GM12872 (cell line): Measurements from ENCODE around the gene KHDC1L.

ENCODE experiments used
- TF ChIP-seq, protein P1 (sequence below): IDR thresholded peaks from 3 replicates; pipeline ENCODE4 v1.5.1; 2011; ENCODE audit warnings: low read depth, mild to moderate bottlenecking, low read length, moderate library complexity; ENCODE audit not compliant: insufficient read depth

The KHDC1L gene, protein sequence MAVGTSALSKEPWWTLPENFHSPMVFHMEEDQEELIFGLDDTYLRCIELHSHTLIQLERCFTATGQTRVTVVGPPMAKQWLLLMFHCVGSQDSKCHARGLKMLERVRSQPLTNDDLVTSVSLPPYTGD

DNA sequence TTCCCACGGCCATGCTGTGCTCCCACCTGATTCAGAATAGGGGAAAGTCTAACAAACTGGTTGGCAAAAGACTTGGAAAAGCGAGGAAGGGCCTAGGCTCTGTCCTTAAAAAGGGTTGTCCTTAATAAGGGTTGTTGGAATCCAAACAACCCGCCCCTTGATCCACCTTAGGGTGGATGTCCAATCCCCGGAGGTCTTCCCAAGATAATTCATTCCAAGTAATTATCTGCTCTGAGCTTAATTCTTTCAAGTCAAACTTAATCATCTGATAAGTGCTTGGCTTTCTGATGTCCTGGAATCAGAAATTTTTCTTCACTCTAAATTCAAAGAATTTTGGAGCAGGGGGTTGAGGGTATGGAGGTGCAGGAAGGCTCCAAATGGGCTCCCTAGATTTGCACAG lies at the start of gene KHDC1L:
TSS of gene KHDC1L (minus strand) at position 101 of the 400 bp plus-strand sequence. CDS start at position 13, 88 bp downstream.
- TF ChIP-seq, protein P1, sequence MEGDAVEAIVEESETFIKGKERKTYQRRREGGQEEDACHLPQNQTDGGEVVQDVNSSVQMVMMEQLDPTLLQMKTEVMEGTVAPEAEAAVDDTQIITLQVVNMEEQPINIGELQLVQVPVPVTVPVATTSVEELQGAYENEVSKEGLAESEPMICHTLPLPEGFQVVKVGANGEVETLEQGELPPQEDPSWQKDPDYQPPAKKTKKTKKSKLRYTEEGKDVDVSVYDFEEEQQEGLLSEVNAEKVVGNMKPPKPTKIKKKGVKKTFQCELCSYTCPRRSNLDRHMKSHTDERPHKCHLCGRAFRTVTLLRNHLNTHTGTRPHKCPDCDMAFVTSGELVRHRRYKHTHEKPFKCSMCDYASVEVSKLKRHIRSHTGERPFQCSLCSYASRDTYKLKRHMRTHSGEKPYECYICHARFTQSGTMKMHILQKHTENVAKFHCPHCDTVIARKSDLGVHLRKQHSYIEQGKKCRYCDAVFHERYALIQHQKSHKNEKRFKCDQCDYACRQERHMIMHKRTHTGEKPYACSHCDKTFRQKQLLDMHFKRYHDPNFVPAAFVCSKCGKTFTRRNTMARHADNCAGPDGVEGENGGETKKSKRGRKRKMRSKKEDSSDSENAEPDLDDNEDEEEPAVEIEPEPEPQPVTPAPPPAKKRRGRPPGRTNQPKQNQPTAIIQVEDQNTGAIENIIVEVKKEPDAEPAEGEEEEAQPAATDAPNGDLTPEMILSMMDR: no peak

DNA sequence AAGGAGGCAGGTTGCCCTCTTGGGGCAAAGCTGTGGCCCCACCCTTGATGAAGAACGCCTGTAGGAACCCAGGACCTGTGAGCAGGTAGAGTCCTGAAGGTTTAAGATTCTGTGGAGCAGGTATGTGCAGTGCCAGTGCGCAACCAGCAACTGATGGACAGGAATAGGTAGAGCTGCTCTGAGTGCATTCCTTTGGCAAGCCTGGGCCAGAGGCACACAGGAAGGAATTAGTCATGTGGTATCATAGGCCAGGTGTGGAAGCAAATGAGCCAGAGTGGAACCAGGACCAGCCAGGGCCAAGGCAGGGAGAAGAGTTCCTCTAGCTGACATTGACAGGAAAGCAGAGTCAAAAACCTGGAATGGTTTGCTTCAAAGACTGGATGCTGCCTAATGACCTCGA lies 39.1 kb upstream of the KHDC1L start:
- TF ChIP-seq, protein P1: no peak

DNA sequence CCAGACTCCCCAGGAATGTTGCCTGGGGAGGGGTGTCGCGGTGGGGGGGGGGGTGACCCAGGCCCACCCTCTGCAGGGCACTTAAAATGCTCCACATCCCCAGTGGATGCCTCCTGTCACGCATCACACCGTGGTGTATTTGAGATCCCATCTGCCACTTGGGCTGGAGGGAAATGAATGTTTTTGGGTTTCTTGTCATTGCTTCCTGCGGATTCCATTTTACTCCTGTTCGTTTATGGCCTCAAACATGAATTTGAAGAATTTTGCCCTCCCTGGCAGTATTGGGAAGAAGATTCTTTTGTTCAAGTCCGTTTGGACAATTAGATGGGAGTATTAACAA lies 38.2 kb upstream of the KHDC1L start:
- TF ChIP-seq, protein P1: no peak

DNA sequence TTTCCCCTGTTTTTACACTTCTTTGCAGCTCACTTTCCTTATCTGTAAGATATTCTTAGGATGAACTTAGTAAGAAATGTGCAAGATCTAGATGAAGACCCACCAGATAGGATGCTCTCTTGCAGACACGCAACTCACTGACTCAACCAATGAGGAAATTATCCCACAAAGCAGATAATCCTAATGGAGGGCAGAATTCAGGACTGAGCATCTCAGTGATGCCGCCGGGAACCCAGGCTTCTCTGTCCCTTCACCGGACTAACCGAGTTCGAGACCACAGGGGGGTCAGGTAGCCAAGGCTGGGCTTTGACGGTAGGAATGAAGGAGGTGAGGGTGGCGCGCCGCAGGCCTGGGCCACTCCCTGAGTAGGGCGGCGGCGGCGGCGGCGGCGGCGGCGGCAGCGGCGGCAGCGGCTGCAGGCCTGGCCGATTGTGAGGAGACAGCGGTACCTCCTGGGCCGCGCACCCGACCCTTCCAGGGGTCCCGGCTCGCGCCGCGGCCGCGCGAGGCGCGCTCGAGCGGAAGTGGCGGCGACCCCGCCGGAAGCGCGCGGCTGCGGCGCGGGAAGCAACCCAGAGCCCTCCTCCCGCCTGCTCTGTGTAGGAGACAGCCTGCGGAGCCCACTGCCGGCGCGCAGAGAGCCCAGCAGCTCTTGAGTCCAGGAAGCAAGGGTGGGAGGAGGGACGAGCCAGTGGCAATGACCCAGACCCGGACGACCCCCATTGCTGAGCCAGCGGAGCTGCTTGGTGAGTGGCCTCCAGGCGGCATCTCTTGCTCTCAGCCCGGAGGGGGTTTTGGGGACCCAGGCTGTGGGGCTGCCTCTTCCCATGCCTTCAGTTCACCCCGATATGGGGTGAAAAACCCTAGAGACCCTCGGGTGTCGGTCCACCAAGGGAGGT lies 37.6 kb upstream of the KHDC1L start, which contains the start of gene KHDC1:
TSS of gene KHDC1 (minus strand) at position 526 of the 899 bp plus-strand sequence. CDS start 20,679 bp downstream, outside the sequence.
- TF ChIP-seq, protein P1: peak; percentile 39; the same call in 1 of the 3 replicates

DNA sequence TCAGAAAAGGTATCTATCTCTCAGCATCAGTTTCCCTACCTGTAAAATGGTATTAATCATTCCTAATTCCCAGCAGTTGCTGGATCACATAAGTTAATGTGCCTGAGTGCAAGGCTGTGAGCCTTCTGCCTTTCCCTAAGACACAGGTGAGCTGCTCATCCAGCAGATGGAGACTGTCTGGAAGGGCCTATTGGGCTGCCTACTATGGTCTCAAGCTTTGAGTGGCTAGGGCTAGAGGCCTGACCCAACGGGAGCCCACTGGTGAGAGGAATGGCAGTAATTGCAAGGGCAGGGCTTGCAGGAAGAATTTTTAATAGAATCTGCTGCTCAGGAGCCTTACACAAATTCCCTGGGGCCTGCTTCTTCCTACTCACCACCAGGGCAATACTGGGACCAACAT lies 33.4 kb upstream of the KHDC1L start:
- TF ChIP-seq, protein P1: no peak

DNA sequence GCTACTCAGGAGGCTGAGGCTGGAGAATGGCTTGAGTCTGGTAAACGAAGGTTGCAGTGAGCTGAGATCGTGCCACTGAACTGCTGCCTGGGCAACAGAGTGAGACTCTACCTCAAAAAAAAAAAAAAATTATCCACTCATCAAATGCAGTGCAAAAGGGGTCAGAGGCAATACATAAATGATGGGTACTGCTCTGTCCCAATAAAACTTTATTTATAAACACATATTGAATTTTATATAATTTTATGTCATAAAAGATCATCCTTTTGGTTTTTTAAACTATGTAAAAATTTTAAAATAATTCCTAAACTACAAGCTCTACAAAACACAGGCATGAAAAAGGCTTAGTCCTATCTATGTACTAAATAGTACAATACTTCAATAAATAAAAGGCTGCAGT lies 27.4 kb upstream of the KHDC1L start:
- TF ChIP-seq, protein P1: no peak

DNA sequence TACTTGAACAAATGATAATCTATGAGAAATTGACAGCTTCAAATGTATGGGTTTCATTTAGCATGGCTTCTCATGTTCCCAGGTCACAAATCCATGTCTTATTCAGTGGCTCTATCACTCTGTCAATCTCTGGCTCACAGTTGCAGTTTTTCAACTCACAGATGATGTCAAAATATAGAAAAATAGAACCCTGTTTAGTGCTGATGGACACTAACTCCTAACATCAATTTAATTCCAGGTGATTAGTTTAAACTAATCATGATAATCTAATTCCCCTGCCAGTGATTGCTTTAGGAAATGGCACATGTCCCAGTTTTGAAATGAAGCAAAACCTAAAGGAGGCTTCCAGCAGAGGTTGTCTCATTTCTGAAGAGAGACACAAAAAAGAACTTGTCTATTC lies 24.7 kb upstream of the KHDC1L start:
- TF ChIP-seq, protein P1: no peak
